EL (cell line): ENCODE results near the gene WDR38.
A peak's percentile ranks its signal among the peaks of the same experiment; 100 is the strongest.

Experiments used
- DNase-seq: peaks from one replicate; pipeline ENCODE4 v3.0.0-alpha.2; 2016

WDR38 gene

GRCh38 chr9:124852829-124853531 is at the start of gene WDR38:
Gene WDR38, plus strand, starts transcription at chr9:124853460. Its CDS starts 72 bp downstream, at chr9:124853532.
- DNase-seq: peak; percentile 81

- DNase-seq: no peak
Measured at GRCh38 chr9:124803911-124804310, 49.3 kb upstream of the WDR38 start.

- no peak for DNase-seq
Measured at GRCh38 chr9:124805186-124805585, 48.1 kb upstream of the WDR38 start.

- no peak for DNase-seq
Measured at GRCh38 chr9:124808246-124808956, 44.9 kb upstream of the WDR38 start.

GRCh38 chr9:124809211-124809610 is 44.0 kb upstream of the WDR38 start:
- no peak for DNase-seq

GRCh38 chr9:124809741-124810500 is 43.3 kb upstream of the WDR38 start:
- DNase-seq: no peak

- DNase-seq: peak; percentile 94
Measured at GRCh38 chr9:124810663-124811355, 42.5 kb upstream of the WDR38 start.

- peak; percentile 100 for DNase-seq
Measured at GRCh38 chr9:124812441-124812876, 40.8 kb upstream of the WDR38 start.

GRCh38 chr9:124813041-124813440 is 40.2 kb upstream of the WDR38 start:
- no peak for DNase-seq

GRCh38 chr9:124813501-124814163 is 39.6 kb upstream of the WDR38 start:
- no peak for DNase-seq

- DNase-seq: no peak
Measured at GRCh38 chr9:124814164-124814535, 39.1 kb upstream of the WDR38 start.

- DNase-seq: no peak
Measured at GRCh38 chr9:124815601-124816000, 37.7 kb upstream of the WDR38 start.

- peak; percentile 89 for DNase-seq
Measured at GRCh38 chr9:124818431-124819281, 34.6 kb upstream of the WDR38 start.

- DNase-seq: no peak
Measured at GRCh38 chr9:124820698-124821623, 32.3 kb upstream of the WDR38 start.

GRCh38 chr9:124828489-124829333 is 24.5 kb upstream of the WDR38 start:
- no peak for DNase-seq

- DNase-seq: no peak
Measured at GRCh38 chr9:124829334-124829669, 24.0 kb upstream of the WDR38 start.

GRCh38 chr9:124830593-124830992 is 22.7 kb upstream of the WDR38 start:
- no peak for DNase-seq

GRCh38 chr9:124831642-124832364 is 21.5 kb upstream of the WDR38 start:
- no peak for DNase-seq

GRCh38 chr9:124834591-124834990 is 18.7 kb upstream of the WDR38 start:
- DNase-seq: peak; percentile 66
